ENCODE results near the gene ACSS2.

- TF ChIP-seq, protein P1, sequence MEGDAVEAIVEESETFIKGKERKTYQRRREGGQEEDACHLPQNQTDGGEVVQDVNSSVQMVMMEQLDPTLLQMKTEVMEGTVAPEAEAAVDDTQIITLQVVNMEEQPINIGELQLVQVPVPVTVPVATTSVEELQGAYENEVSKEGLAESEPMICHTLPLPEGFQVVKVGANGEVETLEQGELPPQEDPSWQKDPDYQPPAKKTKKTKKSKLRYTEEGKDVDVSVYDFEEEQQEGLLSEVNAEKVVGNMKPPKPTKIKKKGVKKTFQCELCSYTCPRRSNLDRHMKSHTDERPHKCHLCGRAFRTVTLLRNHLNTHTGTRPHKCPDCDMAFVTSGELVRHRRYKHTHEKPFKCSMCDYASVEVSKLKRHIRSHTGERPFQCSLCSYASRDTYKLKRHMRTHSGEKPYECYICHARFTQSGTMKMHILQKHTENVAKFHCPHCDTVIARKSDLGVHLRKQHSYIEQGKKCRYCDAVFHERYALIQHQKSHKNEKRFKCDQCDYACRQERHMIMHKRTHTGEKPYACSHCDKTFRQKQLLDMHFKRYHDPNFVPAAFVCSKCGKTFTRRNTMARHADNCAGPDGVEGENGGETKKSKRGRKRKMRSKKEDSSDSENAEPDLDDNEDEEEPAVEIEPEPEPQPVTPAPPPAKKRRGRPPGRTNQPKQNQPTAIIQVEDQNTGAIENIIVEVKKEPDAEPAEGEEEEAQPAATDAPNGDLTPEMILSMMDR (IDR thresholded peaks at IDR 0.05; ENCODE audit: insufficient read depth, low read depth, low read length), result no peak
- no peak for TF ChIP-seq EZH2 (IDR thresholded peaks at IDR 0.05; ENCODE audit: insufficient read depth, low read length)
Observed at GRCh38 chr20:34949120-34949519, 72.7 kb downstream of the ACSS2 start.
